Camera-type eye (tissue), 1 donor: ENCODE data around the gene LSM10. TPM values are rescaled to one million over a fixed set of nuclear protein-coding genes. Genes with fewer than 3 reads are reported as not detected.

Experiments
- total RNA-seq: library from RNA; depleted of rRNA; stranded (reverse); fragments of >200 nt; gene quantifications from one replicate; pipeline ENCODE4 v1.2.3, GENCODE V29; 2014

The LSM10 gene
- total RNA-seq, result 8.7 TPM

DNA sequence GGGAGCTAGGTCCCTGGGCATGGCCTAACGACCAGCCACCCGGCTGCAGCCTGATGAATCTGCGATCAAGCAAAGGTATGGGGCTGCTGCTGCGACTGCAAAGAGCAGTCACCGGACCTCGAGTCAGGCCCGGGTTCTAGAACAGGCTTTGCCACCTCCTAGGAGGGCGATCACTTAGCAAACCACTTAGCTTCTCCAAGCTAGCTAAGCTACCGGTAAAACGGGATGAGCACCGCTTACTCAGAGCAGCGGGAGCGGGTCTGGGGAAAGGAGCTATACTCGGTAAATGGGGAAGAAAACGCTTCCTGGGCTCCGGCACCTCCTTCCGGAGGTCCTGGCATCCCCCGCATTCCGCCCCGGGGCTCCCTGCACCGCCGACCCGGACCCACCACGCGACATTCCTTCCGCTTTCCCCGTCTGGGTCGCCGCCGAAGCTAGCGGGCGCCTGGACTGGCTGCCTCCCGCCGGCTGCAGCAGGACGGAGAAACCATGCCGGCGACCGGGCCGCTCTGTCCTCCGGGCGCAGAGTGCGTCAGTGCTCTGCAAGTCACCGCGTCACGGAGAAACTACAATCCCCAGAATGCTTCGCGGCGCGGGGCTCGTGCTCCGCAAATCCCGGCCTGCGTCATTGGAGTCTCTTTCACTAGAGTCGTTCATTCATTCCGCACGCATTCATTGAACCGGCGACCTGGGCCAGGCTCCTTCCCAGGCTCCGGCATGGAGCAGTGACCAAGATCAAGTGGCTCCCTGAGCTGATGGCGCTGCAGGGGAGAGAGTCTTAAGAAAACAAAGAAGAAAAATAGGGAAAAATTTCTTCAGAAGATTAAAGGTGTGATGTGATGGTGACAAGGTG is at the start of gene LSM10:
TSS of gene LSM10 (minus strand) at position 531 of the 853 bp plus-strand sequence. CDS start 3,779 bp downstream, outside the sequence.

DNA sequence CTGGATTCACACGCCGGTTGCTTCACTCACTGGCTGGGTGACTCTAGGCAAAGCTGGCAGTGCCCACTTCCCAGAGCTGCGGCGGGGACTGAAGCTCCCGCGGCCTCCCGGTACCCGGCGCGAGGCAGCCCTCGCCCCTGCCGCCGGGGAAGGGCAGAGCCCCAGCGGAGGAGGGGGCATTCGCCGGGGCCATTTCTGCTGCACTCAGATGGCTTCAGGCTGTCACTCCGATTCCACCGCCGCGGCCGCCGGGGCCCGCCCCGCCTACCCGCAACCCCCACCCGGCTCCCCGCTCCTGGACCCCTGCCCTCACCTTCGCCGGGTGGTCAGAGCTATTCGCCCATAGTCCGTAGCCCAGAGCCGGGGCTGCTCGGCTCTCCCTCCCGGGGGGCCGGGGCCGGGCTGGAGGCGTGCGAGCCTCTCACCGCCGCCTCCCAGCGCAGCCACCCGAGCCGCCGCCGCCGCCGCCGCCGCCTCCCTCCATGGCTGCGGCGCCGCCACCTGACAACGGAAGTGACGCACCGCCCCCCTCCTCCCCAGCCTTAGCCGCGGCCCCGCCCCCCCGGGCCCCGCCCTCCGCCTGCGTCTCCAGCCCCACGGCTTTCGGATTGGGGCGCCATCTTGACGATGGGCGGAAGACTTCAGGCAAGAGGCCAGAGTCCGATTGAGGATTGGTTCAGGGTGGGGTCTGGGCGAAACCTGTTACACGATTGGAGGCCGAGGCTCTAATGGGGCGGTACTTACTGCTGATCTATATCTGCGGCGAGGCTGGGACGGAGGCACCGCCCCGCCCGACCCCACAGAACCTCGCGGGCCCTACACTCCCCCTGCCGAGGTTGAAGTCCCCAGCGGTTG is 12.1 kb downstream of the LSM10 start, which contains the start of gene STK40:
TSS of gene STK40 (minus strand) at position 515 of the 855 bp plus-strand sequence. CDS start 24,592 bp downstream, outside the sequence.

Other genes starting within 250 kb of the LSM10 start
- 51.9 TPM for gene TRAPPC3, start 248.4 kb downstream of the LSM10 start, total RNA-seq
- gene MAP7D1, start 241.7 kb downstream of the LSM10 start, total RNA-seq, result 74.7 TPM
- gene THRAP3, start 173.5 kb downstream of the LSM10 start, total RNA-seq, result 103 TPM
- 10.8 TPM for gene SH3D21, start 91.5 kb downstream of the LSM10 start, total RNA-seq
- 18.7 TPM for gene EVA1B, start 74.3 kb downstream of the LSM10 start, total RNA-seq
- gene STK40, start 12.0 kb downstream of the LSM10 start, total RNA-seq, result 14.7 TPM
- 20.6 TPM for gene OSCP1, start 52.5 kb upstream of the LSM10 start, total RNA-seq
- 26.9 TPM for gene MRPS15, start 66.5 kb upstream of the LSM10 start, total RNA-seq
- gene CSF3R, start 85.0 kb upstream of the LSM10 start, total RNA-seq, result 8.8 TPM